ENCODE results near the gene YEATS4.

- no peak for TF ChIP-seq POLR2A (IDR thresholded peaks at IDR 0.05; ENCODE audit: low read length)
- TF ChIP-seq GATA1 (IDR thresholded peaks at IDR 0.05; ENCODE audit: low read depth, low read length), result no peak
Measured at GRCh38 chr12:69355363-69356028, 4.0 kb upstream of the YEATS4 start.

Data from erythroblast (primary cell).